Trophoblast cell (in vitro differentiated cells and primary cell): Measurements from ENCODE around the gene POLR1A.

Experiments used
- DNase-seq, 2 donors: peaks; one replicate each; pipeline ENCODE4 v3.0.0-alpha.2; 2016
- H2AFZ ChIP-seq: 2 replicates; pipeline ENCODE4 v1.6.1; 2013; ENCODE audit warnings: low read length, moderate library complexity, mild to moderate bottlenecking; ENCODE audit not compliant: insufficient read depth, poor library complexity
- H2AK5ac ChIP-seq: 2 replicates; pipeline ENCODE4 v1.6.1; 2013; ENCODE audit warnings: mild to moderate bottlenecking, low read length
- H2BK120ac ChIP-seq: 2 replicates; pipeline ENCODE4 v1.6.1; 2013; ENCODE audit warnings: low read length, mild to moderate bottlenecking, moderate library complexity; ENCODE audit not compliant: insufficient read depth, poor library complexity
- H2BK12ac ChIP-seq: 2 replicates; pipeline ENCODE4 v1.6.1; 2013; ENCODE audit warnings: mild to moderate bottlenecking, low read length, moderate library complexity
- H2BK5ac ChIP-seq: 2 replicates; pipeline ENCODE4 v1.6.1; 2013; ENCODE audit warnings: low read length, low read depth, moderate library complexity, mild to moderate bottlenecking; ENCODE audit not compliant: poor library complexity
- H3K14ac ChIP-seq: 2 replicates; pipeline ENCODE4 v1.6.1; 2013; ENCODE audit warnings: mild to moderate bottlenecking, low read length
- H3K18ac ChIP-seq: 2 replicates; pipeline ENCODE4 v1.6.1; 2013; ENCODE audit warnings: mild to moderate bottlenecking, low read length
- H3K23ac ChIP-seq: 2 replicates; pipeline ENCODE4 v1.6.1; 2013; ENCODE audit warnings: low read length
- H3K27ac ChIP-seq: 2 replicates; pipeline ENCODE4 v1.5.1; 2013; ENCODE audit warnings: low read depth, mild to moderate bottlenecking, inconsistent platforms, low read length, moderate library complexity
- H3K27me3 ChIP-seq: 2 replicates; pipeline ENCODE4 v1.6.1; 2013; ENCODE audit warnings: inconsistent platforms, mild to moderate bottlenecking, low read length, moderate library complexity; ENCODE audit not compliant: insufficient read depth
- H3K36me3 ChIP-seq, 2 experiments: 1 replicate in 1 of 2; 2 replicates in 1 of 2; pipeline ENCODE4 v1.6.1; 2013; ENCODE audit warnings: low read length in 2 of 2, mild to moderate bottlenecking in 2 of 2, moderate library complexity in 1 of 2; ENCODE audit not compliant: insufficient read depth in 2 of 2, control insufficient read depth in 1 of 2
- H3K4ac ChIP-seq: 2 replicates; pipeline ENCODE4 v1.6.1; 2013; ENCODE audit warnings: low read depth, mild to moderate bottlenecking, low read length, moderate library complexity
- H3K4me1 ChIP-seq, 2 experiments: 1 replicate in 1 of 2; 2 replicates in 1 of 2; pipeline ENCODE4 v1.6.1; 2013; ENCODE audit warnings: low read length in 2 of 2, mild to moderate bottlenecking in 2 of 2, moderate library complexity in 1 of 2; ENCODE audit not compliant: insufficient read depth in 2 of 2, control insufficient read depth in 1 of 2
- H3K4me2 ChIP-seq: 2 replicates; pipeline ENCODE4 v1.6.1; 2013; ENCODE audit warnings: inconsistent platforms, mild to moderate bottlenecking, low read length, moderate library complexity
- H3K4me3 ChIP-seq: 2 replicates; pipeline ENCODE4 v1.5.1; 2013; ENCODE audit warnings: mild to moderate bottlenecking, low read depth, low read length, inconsistent platforms
- H3K79me1 ChIP-seq: one replicate; pipeline ENCODE4 v1.6.1; 2013; ENCODE audit warnings: low read length
- H3K79me2 ChIP-seq: 2 replicates; pipeline ENCODE4 v1.6.1; 2013; ENCODE audit warnings: low read length, mild to moderate bottlenecking; ENCODE audit not compliant: control insufficient read depth, insufficient read depth, poor library complexity
- H3K9ac ChIP-seq: 2 replicates; pipeline ENCODE4 v1.6.1; 2013; ENCODE audit warnings: mild to moderate bottlenecking, low read length
- H3K9me3 ChIP-seq: 2 replicates; pipeline ENCODE4 v1.6.1; 2013; ENCODE audit warnings: low read depth, mild to moderate bottlenecking, control low read depth, inconsistent platforms, low read length; ENCODE audit not compliant: insufficient read depth
- H4K12ac ChIP-seq: 2 replicates; pipeline ENCODE4 v1.6.1; 2013; ENCODE audit warnings: low read depth, mild to moderate bottlenecking, low read length, moderate library complexity
- H4K8ac ChIP-seq: 2 replicates; pipeline ENCODE4 v1.6.1; 2013; ENCODE audit warnings: low read depth, mild to moderate bottlenecking, low read length, moderate library complexity
- H4K91ac ChIP-seq: one replicate; pipeline ENCODE4 v1.6.1; 2013; ENCODE audit warnings: low read depth, mild to moderate bottlenecking, low read length, moderate library complexity
- WGBS: extraction: QIAGEN DNeasy Blood & Tissue Kit; methylation state at CpG from one replicate; pipeline ENCODE4 v1.1.7; 2013; ENCODE audit warnings: missing lambda C conversion rate; ENCODE audit not compliant: insufficient read length, insufficient coverage; ENCODE audit errors: extremely low coverage; 5-methylcytosine and 5-hydroxymethylcytosine counted together

POLR1A gene

DNA sequence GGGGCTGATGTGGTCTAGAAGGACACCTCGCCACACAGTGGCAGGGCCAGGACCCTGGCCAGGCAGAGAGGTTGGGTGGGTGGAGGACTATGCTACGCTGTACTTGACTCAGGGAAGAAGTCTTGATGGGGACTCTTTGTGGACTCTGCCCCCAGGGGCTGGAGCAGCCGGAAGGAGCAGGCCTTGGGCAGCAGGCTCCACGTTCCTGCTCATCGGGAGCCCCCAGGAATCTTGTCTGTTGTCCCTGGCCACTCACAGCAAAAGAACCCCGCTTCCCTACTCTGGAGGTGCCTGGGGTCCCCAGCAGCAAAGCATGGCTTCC is 79.0 kb downstream of the POLR1A start:
- H3K18ac ChIP-seq = no peak overlapping the region
- no peaks in the 10 kb centered on the region for H3K79me2 ChIP-seq
- no CpG with 5 or more reads among the region's 6 CpGs for WGBS
- peaks cover 53 to 60% of the 10 kb centered on the region in 2 experiments for H3K36me3 ChIP-seq
- H4K91ac ChIP-seq = no peak overlapping the region
- no peak overlapping the region for H3K27ac ChIP-seq
- H3K23ac ChIP-seq = no peak overlapping the region
- DNase-seq = no peak
- no peak overlapping the region for H4K12ac ChIP-seq
- no peaks in the 10 kb centered on the region for H3K9me3 ChIP-seq
- no peak overlapping the region for H2AFZ ChIP-seq
- no peak overlapping the region for H3K14ac ChIP-seq
- no peak overlapping the region for H2BK120ac ChIP-seq
- H3K27me3 ChIP-seq = no peaks in the 10 kb centered on the region
- no peak overlapping the region for H3K4me3 ChIP-seq
- no peaks in the 10 kb centered on the region for H3K79me1 ChIP-seq
- no peak overlapping the region for H4K8ac ChIP-seq
- H3K9ac ChIP-seq = no peak overlapping the region
- no peak overlapping the region for H2BK5ac ChIP-seq
- H3K4ac ChIP-seq = no peak overlapping the region
- H2AK5ac ChIP-seq = no peak overlapping the region
- H2BK12ac ChIP-seq = peak overlapping the region; percentile 35
- H3K4me1 ChIP-seq = peaks cover 5 to 6% of the 10 kb centered on the region in 2 experiments
- H3K4me2 ChIP-seq = no peak overlapping the region

- Histone ChIP-seq H3K9me3 (no peaks in the 10 kb centered on the region), H4K8ac (no peak overlapping the region), H2BK12ac (peak overlapping the region; percentile 35), H4K12ac (no peak overlapping the region), H2BK5ac (no peak overlapping the region), H3K4me1 (peaks cover 5 to 6% of the 10 kb centered on the region in 2 experiments), H2AK5ac (no peak overlapping the region), H3K4ac (no peak overlapping the region), H3K4me3 (no peak overlapping the region), H3K4me2 (no peak overlapping the region), H3K27ac (no peak overlapping the region), H3K18ac (no peak overlapping the region), H4K91ac (no peak overlapping the region), H2AFZ (no peak overlapping the region), H3K14ac (no peak overlapping the region), H3K79me2 (no peaks in the 10 kb centered on the region), H3K23ac (no peak overlapping the region), H2BK120ac (no peak overlapping the region), H3K36me3 (peaks cover 48 to 55% of the 10 kb centered on the region in 2 experiments), H3K79me1 (no peaks in the 10 kb centered on the region), H3K27me3 (no peaks in the 10 kb centered on the region), H3K9ac (no peak overlapping the region)
- WGBS = no CpG with 5 or more reads among the region's 8 CpGs
- no peak for DNase-seq
Observed at GRCh38 chr2:86025976-86026743, 79.5 kb downstream of the POLR1A start.

- Histone ChIP-seq H3K79me1 (no peaks in the 10 kb centered on the region), H3K27ac (no peak overlapping the region), H3K9me3 (no peaks in the 10 kb centered on the region), H4K8ac (no peak overlapping the region), H3K27me3 (no peaks in the 10 kb centered on the region), H3K4me2 (no peak overlapping the region), H4K12ac (no peak overlapping the region), H3K23ac (no peak overlapping the region), H2AK5ac (no peak overlapping the region), H3K79me2 (no peaks in the 10 kb centered on the region), H3K4me1 (peaks cover 5 to 6% of the 10 kb centered on the region in 2 experiments), H3K14ac (no peak overlapping the region), H2AFZ (no peak overlapping the region), H3K36me3 (peaks cover 39 to 46% of the 10 kb centered on the region in 2 experiments), H3K9ac (no peak overlapping the region), H4K91ac (no peak overlapping the region), H2BK5ac (no peak overlapping the region), H3K18ac (no peak overlapping the region), H2BK12ac (no peak overlapping the region), H3K4me3 (no peak overlapping the region), H2BK120ac (no peak overlapping the region), H3K4ac (no peak overlapping the region)
- no CpG with 5 or more reads among the region's 7 CpGs for WGBS
- no peak for DNase-seq
Observed at GRCh38 chr2:86025229-86025820, 80.4 kb downstream of the POLR1A start.

DNA sequence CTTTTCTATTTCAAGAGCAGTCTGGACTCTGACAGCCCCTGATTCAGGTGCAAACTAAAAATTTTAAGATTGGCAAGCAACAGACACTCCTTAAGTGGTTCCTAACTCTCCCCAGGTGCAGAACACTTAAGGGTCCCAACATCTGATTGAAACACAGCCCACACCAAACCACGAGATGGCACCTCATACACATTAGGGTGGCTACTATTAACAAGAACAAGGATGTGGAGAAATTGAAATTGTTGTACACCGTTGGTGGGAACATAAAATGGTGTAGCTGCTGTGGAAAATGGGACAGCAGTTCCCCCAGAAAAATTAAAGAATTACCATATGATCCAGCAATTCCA is 82.3 kb downstream of the POLR1A start:
- no peak overlapping the region for H3K23ac ChIP-seq
- H3K9me3 ChIP-seq = no peaks in the 10 kb centered on the region
- H2AK5ac ChIP-seq = no peak overlapping the region
- peaks cover 5 to 6% of the 10 kb centered on the region in 2 experiments for H3K4me1 ChIP-seq
- no peak overlapping the region for H2BK5ac ChIP-seq
- no peak overlapping the region for H3K27ac ChIP-seq
- H3K9ac ChIP-seq = no peak overlapping the region
- H2BK120ac ChIP-seq = no peak overlapping the region
- no peak overlapping the region for H4K91ac ChIP-seq
- H3K4me3 ChIP-seq = no peak overlapping the region
- H3K4me2 ChIP-seq = no peak overlapping the region
- H3K27me3 ChIP-seq = no peaks in the 10 kb centered on the region
- H3K36me3 ChIP-seq = peaks cover 23 to 30% of the 10 kb centered on the region in 2 experiments
- no peak overlapping the region for H2BK12ac ChIP-seq
- no peak overlapping the region for H4K8ac ChIP-seq
- no peak overlapping the region for H3K4ac ChIP-seq
- no peak for DNase-seq
- H4K12ac ChIP-seq = no peak overlapping the region
- no peaks in the 10 kb centered on the region for H3K79me1 ChIP-seq
- H3K79me2 ChIP-seq = no peaks in the 10 kb centered on the region
- H3K18ac ChIP-seq = no peak overlapping the region
- whole genome bisulfite sequencing = no CpG with 5 or more reads among the region's 2 CpGs
- H3K14ac ChIP-seq = no peak overlapping the region
- no peak overlapping the region for H2AFZ ChIP-seq
